Suprapubic skin (tissue), 4 donors: ENCODE data around the gene PHKG2. TPM values are rescaled to one million over a fixed set of nuclear protein-coding genes. Genes with fewer than 3 reads are reported as not detected.

Experiments used
- DNase-seq, 2 donors: peaks; one replicate each; pipeline ENCODE4 v3.0.0-alpha.2; 2019; ENCODE audit warnings: low spot score in 2 of 2
- H3K27ac ChIP-seq: fragments of 200-600 bp; sonication (generic); one replicate; pipeline ENCODE4 v1.5.1; 2019
- H3K27me3 ChIP-seq: fragments of 200-600 bp; sonication (generic); one replicate; pipeline ENCODE4 v1.5.1; 2019
- H3K36me3 ChIP-seq: fragments of 200-600 bp; sonication (generic); one replicate; pipeline ENCODE4 v1.5.1; 2019
- H3K4me1 ChIP-seq: fragments of 200-600 bp; sonication (generic); one replicate; pipeline ENCODE4 v1.5.1; 2019
- H3K4me3 ChIP-seq: fragments of 200-600 bp; sonication (generic); one replicate; pipeline ENCODE4 v1.5.1; 2019; ENCODE audit warnings: mild to moderate bottlenecking
- H3K9me3 ChIP-seq: fragments of 200-600 bp; sonication (generic); one replicate; pipeline ENCODE4 v1.5.1; 2019
- CTCF ChIP-seq, 2 donors: fragments of 200-600 bp in 1 of 2; fragments of 450-650 bp in 1 of 2; sonication (generic) in 1 of 2; IDR thresholded peaks; one replicate each; pipeline ENCODE4 v1.5.1; 2016 to 2019; ENCODE audit warnings: antibody characterized with exemption in 2 of 2, mild to moderate bottlenecking in 1 of 2, moderate library complexity in 1 of 2
- EP300 ChIP-seq: sonication (generic); formaldehyde crosslinking; IDR thresholded peaks from one replicate; pipeline ENCODE4 v1.6.1; 2017; ENCODE audit warnings: antibody characterized with exemption
- POLR2A ChIP-seq, 2 donors: fragments of 450-650 bp; IDR thresholded peaks; one replicate each; pipeline ENCODE4 v1.6.1; 2017; ENCODE audit warnings: antibody characterized with exemption in 2 of 2, mild to moderate bottlenecking in 2 of 2, moderate library complexity in 2 of 2
- POLR2AphosphoS5 ChIP-seq, 3 donors: sonication (generic); formaldehyde crosslinking; IDR thresholded peaks; one replicate each; pipeline ENCODE4 v1.6.1; 2017; ENCODE audit warnings: antibody characterized with exemption in 3 of 3
- WGBS: methylation state at CpG from one replicate; pipeline ENCODE4 v1.1.5; 2018; 5-methylcytosine and 5-hydroxymethylcytosine counted together
- total RNA-seq, 4 donors: library from RNA; depleted of rRNA; stranded (reverse); fragments of >200 nt; gene quantifications; one replicate each; pipeline ENCODE4 v1.1.0, GENCODE V29; 2016

The PHKG2 gene
- total RNA-seq, 4 donors from 2014 or later: 24.8 to 54.9 (median 36.1) TPM

GRCh38 chr16:30785126-30786106, 37.2 kb downstream of the PHKG2 start:
- TF ChIP-seq EP300: no peak
- no peak for DNase-seq
- no peaks in the 10 kb centered on the region for H3K9me3 ChIP-seq
- H3K4me3 ChIP-seq: peak overlapping the region; percentile 97
- H3K36me3 ChIP-seq: peaks cover 31% of the 10 kb centered on the region
- WGBS: 62% methylated on average over 7 of the region's 7 CpGs
- H3K27me3 ChIP-seq: no peaks in the 10 kb centered on the region
- peaks cover 27% of the 10 kb centered on the region for H3K4me1 ChIP-seq
- no peak overlapping the region for H3K27ac ChIP-seq

GRCh38 chr16:30786115-30786935, 38.1 kb downstream of the PHKG2 start:
- Histone ChIP-seq H3K4me1 (peaks cover 27% of the 10 kb centered on the region), H3K27ac (peak overlapping the region; percentile 91), H3K9me3 (no peaks in the 10 kb centered on the region), H3K36me3 (peaks cover 30% of the 10 kb centered on the region), H3K4me3 (peak overlapping the region; percentile 97), H3K27me3 (no peaks in the 10 kb centered on the region)
- TF ChIP-seq CTCF (IDR thresholded peaks at IDR 0.05) (no peak), POLR2AphosphoS5 (IDR thresholded peaks at IDR 0.05) (no peak), POLR2A (IDR thresholded peaks at IDR 0.05) (no peak), EP300 (no peak)
- no peak for DNase-seq
- WGBS: 7% methylated on average over 20 of the region's 57 CpGs

- H3K4me3 ChIP-seq: peak within 1 kb of the TSS; percentile 97
- TF ChIP-seq POLR2AphosphoS5 (IDR thresholded peaks at IDR 0.05): peak in 1 of 3 donors; percentile 55
- TF ChIP-seq POLR2A (IDR thresholded peaks at IDR 0.05): no peak
- peak within 1 kb of the TSS; percentile 91 for H3K27ac ChIP-seq
- WGBS: 2% methylated on average over 15 of the region's 37 CpGs
- H3K4me1 ChIP-seq: peaks cover 27% of the 10 kb centered on the region
- no peaks in the 10 kb centered on the region for H3K9me3 ChIP-seq
- no peaks in the 10 kb centered on the region for H3K27me3 ChIP-seq
- peaks cover 23% of the 10 kb centered on the region for H3K36me3 ChIP-seq
- DNase-seq: peak in 1 of 2 donors; percentile 85
Measured at GRCh38 chr16:30786936-30787612, 38.8 kb downstream of the PHKG2 start, which contains the start of gene ZNF629. TSS of gene ZNF629 (minus strand) at chr16:30787205. CDS start at chr16:30784482, 2,723 bp downstream.

- H3K36me3 ChIP-seq: peaks cover 15% of the 10 kb centered on the region
- TF ChIP-seq POLR2A (IDR thresholded peaks at IDR 0.05) (no peak), POLR2AphosphoS5 (IDR thresholded peaks at IDR 0.05) (no peak), CTCF (IDR thresholded peaks at IDR 0.05) (no peak), EP300 (no peak)
- H3K4me3 ChIP-seq: peak overlapping the region; percentile 97
- no peak for DNase-seq
- no peaks in the 10 kb centered on the region for H3K9me3 ChIP-seq
- no peaks in the 10 kb centered on the region for H3K27me3 ChIP-seq
- H3K27ac ChIP-seq: peak overlapping the region; percentile 91
- peaks cover 27% of the 10 kb centered on the region for H3K4me1 ChIP-seq
- 47% methylated on average over 11 of the region's 11 CpGs for WGBS
Measured at GRCh38 chr16:30787613-30788378, 39.6 kb downstream of the PHKG2 start.

- 90% methylated on average over 6 of the region's 7 CpGs for WGBS
- Histone ChIP-seq H3K27ac (no peak overlapping the region), H3K27me3 (no peaks in the 10 kb centered on the region), H3K36me3 (no peaks in the 10 kb centered on the region), H3K4me3 (no peak overlapping the region), H3K9me3 (no peaks in the 10 kb centered on the region), H3K4me1 (peaks cover 4% of the 10 kb centered on the region)
- no peak for TF ChIP-seq CTCF (IDR thresholded peaks at IDR 0.05)
- TF ChIP-seq POLR2A (IDR thresholded peaks at IDR 0.05): no peak
- no peak for TF ChIP-seq POLR2AphosphoS5 (IDR thresholded peaks at IDR 0.05)
- TF ChIP-seq EP300: no peak
- no peak for DNase-seq
Measured at GRCh38 chr16:30793508-30794069, 45.4 kb downstream of the PHKG2 start.
